NCI-H526 treated with DMSO at 0.1 percent for 48 hours (cell line): Measurements from ENCODE around the gene TRIM21.
"Not testable (repeated sequence)": the region's sequence is repeated elsewhere in the genome, so short reads cannot be mapped to it uniquely, and the experiment has no call there.

Source experiments
- DNase-seq: peaks from one replicate; lab custom pipeline; 2025; lab: John Stamatoyannopoulos, UW

The TRIM21 gene

DNA sequence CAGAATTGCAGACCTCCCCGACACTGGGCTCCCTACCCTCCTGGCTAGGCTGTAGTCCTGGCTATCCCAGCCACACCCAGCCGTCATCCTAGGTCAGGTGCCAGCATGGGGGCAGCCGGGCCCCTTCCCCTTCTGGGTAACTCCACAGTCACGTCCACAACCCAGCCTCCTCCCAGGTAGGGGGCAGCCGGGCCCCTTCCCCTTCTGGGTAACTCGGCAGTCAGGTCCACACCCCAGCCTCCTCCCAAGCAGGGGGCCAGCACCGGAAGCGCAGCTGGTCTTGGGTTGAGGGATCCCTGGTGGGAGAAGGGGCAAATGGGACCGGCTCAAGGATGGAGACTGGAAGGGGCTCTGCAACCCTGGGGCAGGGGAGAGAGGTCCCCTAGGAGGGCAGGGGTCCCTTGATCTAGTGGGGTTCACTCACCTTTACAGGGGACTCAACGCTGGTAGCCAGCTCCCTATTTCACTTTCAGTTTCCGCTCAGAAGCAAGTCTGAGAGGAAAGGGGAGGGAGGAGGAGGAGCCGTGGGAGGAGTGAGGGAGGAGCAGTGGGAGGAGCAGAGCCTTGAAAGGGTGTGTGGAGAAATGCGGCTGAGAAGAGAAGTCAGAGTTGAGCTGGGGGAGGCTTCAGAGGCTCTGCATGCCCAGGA, at the start of gene TRIM21:
TRIM21 (minus strand) TSS at position 494 of the 649 bp plus-strand sequence. CDS start 3,293 bp downstream, outside the sequence.
- DNase-seq, result peak; percentile 51

- DNase-seq, result no peak
Observed at GRCh38 chr11:4441515-4441914, 48.0 kb upstream of the TRIM21 start.

GRCh38 chr11:4436411-4436810, 42.9 kb upstream of the TRIM21 start:
- no peak for DNase-seq

GRCh38 chr11:4433856-4434255, 40.4 kb upstream of the TRIM21 start:
- no peak for DNase-seq

DNA sequence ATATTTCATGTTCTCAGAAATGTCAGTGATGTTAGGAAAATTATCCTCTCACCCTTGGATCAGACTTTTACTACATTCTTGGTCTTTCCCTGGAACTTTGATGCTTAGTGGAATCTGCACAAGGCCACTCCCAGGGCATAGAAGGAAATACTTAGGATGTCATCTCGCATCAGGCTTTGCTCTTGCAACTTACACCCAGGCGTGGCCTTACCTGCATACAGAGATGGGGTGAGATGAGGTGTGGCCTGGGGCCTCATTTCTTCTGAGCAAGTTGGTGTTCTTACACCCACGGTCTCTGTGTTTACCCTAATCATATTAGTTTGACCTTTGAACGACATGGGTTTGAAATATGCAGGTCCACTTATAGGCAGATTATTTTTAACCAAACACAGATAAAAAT, 36.5 kb upstream of the TRIM21 start:
- no peak for DNase-seq

- no peak for DNase-seq
Observed at GRCh38 chr11:4418403-4418802, 24.9 kb upstream of the TRIM21 start.

DNA sequence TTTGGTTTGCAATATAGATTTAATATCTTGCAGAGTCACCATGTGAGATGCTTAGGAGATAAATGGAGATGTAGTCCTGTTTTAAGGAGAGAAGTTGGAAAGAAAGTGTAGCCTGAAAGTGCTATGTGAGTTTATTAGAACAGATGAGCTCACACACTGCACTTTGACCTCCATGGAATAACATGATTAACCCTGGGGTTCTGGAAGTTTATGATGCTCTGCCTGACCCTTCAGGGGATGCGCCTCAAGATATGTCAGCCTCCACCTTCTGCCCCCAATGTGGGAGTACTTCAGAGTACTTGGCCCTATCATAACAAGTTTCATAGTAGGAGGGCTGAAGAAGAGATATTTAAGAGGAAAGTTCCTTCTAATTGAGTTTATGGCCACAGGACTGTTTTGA, 23.3 kb upstream of the TRIM21 start:
- no peak for DNase-seq

GRCh38 chr11:4416306-4416705, 22.8 kb upstream of the TRIM21 start:
- no peak for DNase-seq

DNA sequence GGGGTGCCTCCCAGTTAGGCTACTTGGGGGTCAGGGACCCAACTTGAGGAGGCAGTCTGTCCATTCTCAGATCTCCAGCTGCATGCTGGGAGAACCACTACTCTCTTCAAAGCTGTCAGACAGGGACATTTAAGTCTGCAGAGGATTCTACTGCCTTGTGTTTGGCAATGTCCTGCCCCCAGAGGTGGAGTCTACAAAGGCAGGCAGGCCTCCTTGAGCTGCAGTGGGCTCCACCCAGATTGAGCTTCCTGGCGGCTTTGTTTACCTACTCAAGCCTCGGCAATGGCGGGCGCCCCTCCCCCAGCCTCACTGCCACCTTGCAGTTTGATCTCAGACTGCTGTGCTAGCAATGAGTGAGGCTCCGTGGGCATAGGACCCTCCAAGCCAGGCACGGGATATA, 12.7 kb upstream of the TRIM21 start:
- not testable (repeated sequence) for DNase-seq

GRCh38 chr11:4393858-4394223, 339 bp upstream of the TRIM21 start:
- DNase-seq, result no peak

DNA sequence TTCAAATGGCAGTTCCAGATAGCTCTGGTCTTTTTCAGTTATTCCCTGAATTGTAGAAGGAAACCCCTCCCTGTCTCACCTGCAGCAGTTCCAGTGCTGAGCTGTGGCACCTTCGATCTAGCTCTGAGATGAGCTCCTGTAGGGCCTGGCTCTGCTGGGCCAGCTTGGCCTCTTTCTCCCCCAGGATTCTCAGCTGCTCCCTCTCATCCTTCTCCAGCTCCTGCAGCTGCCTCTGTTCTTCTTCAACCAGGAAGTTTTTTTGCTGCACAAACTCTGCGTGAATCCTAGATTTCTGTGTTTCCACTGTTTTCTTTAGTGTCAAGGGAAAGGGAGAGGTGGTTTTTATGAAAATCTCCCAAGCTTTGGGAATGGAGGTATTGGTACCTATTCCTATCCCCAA, 5.3 kb downstream of the TRIM21 start:
- no peak for DNase-seq

DNA sequence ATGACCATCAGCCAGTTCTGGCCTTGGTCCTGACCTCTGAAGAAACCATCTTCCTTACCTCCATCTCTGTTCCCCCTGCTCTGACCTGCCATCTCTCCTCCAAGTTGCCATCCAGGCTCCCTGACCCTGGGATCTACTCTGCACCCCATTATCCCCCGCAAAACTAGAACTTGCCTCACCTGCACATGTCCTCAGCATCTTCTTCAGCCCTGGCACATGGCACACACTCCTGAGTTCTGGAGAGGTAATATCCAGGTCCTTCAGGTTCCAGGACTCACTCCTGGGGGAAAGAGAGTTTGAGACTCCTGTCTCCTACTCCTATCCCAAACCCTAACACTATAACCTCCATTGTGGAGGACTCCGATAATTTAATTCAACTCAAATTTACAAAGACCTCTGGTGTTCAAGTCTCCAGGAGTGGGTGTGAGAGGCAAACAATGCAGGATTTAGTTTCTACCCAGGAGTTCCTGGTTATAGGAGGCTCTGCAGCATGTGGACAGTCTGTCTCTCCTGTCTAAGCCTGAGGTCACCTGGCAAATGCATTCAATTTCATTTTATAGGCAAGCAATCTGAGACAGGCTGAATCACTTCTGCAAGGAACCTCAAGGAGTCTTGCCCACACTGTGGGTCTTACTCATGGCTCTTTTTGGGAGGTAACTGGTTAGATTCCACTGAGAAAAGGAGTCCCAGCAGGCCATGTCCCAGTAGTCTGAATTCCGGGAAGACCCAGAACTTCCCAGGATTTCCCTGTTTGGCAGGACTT, 7.3 kb downstream of the TRIM21 start:
- no peak for DNase-seq

GRCh38 chr11:4381901-4382300, 11.6 kb downstream of the TRIM21 start:
- no peak for DNase-seq

DNA sequence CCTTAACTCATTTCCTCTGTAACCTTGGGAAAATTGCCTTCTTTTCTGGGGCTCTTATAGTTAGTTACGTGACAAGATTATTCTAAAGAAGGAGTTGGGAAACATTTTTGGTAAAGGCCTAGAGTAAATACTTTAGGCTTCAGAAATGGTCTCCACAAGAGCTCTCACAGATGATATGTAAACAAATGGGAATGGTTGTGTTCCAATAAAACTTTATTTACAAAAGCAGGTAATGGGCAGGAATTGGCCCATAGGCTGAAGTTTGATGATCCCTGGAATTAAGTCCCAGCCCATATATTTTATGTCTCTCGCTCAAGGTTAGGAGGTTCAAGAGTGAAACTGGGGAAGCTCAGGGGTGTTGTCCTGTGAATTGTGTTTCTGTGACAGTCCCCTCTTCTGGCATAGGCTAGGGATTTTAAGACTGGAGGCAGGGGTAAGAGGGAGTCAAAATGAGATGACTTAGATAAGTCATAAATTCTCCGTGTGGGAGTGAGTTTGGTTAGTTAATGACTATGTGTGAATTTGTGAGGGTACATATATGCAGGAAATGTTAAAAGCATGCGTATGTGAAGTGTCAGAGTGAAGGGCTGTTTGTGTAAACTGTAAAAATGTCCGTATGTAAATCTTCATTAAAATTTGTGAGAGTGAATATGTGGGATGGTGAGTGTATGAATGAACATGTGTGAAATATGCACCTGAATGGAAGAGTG, 17.9 kb downstream of the TRIM21 start:
- DNase-seq, result peak; percentile 6

DNA sequence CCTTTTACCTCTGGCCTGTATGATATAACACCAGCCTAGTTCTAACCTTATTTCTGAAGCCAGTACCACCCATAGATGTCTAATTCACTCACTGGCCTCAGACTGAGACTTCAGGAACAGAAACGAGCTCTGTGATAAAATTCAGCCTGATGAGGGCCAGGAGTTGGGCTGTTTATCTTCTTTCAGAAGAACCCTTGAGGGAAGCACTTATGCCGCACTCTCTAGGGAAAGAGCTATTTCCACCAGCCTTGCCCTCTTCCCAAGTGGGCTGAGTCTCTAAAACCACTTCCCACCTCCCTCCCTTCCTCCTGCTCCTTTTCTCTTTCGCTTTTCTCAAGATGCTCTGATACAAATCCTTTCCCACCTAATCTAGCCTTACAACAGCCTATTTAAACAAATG, 23.3 kb downstream of the TRIM21 start:
- DNase-seq, result no peak

DNA sequence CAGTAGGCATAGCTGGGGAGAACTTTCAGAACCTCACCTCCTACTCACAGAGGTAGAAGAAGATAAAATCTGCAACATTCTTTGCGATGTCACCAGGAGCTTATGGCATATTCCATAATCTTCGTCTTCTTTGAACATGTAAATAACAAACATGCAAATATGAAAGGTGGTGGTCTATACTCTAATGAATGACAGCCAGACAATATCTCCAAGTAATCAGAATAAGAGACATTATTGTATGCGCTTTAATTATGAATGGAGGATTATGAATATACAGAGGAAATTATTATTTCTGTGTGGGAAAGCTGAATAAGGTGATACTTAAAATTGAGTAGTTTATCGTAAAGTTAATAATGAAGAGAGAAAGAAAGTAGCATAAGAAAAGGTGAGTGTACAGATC, 25.2 kb downstream of the TRIM21 start, which contains the start of gene OR52B4:
OR52B4 (minus strand) TSS at position 101 of the 400 bp plus-strand sequence; CDS start at position 10, 91 bp downstream.
- DNase-seq, result no peak

DNA sequence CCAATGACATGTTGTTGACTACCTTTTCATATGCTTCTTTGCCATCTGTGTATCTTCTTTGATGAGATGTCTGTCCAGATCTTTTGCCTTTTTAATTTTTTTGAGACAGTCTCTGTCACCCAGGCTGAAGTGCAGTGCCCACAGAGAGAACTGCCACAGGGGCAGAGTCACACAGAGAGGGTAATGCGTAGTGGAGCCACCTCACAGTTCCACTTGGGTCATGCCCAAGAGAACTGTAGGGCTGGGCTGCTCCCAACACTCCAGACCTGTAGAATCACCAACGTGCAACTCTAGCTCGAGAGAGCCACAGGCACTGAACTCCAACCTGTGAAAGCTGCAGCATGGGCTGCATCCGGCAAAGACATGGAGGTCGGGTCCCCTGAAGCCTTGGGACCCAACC, 45.4 kb downstream of the TRIM21 start:
- not testable (repeated sequence) for DNase-seq

DNA sequence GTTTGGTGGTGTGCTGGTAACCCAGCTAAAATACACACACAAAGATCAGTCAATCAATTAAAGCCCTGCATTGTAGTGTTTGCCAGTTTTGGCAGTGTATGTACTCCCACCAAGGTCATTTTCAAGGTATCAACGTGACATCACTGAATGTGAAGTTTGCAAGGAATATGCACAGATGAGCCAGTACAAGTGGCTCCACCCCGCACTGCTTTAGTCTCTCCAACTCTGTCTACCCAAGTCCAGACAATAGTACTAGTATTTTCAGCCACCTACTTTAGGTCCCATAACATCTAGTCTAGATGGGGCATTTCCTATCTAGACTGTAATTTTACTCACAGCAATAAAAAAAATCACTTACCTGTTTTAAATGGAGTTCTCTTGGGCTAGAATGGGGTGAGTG, 48.1 kb downstream of the TRIM21 start:
- not testable (repeated sequence) for DNase-seq
